ENCODE data around the gene ANXA3.

ANXA3 gene

DNA sequence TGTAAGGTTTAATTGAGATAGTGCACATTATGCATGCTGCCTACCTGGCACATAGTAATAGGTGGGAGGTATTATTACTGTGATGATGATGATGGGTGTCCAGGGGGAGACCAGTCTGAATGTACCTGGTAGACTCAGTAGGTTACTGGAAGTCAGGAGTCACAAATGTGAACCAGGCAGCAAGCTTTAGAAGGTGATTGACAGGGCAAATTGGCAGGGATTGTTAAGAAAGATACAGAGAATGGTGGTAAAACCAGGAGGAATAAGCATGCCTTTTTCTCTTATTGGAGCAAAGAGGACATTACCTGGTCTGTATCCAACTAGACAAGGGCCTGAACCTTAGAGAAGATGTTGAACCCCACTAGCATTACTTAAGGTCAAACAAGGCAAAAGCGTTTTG, 108.1 kb downstream of the ANXA3 start:
- Histone ChIP-seq H3K9me3 (ENCODE audit: control insufficient read depth in 2 of 2, low read length in 2 of 2) (no peaks in the 10 kb centered on the region), H3K4me3 (ENCODE audit: low read length in 2 of 2) (no peak overlapping the region), H3K4me1 (ENCODE audit: control insufficient read depth, insufficient read depth, low read length) (no peaks in the 10 kb centered on the region), H3K9ac (ENCODE audit: low read length in 2 of 2) (no peak overlapping the region), H3K36me3 (ENCODE audit: control insufficient read depth in 2 of 2, insufficient read depth in 2 of 2, low read length in 2 of 2) (no peaks in the 10 kb centered on the region), H3K27me3 (ENCODE audit: control insufficient read depth in 1 of 2, insufficient read depth in 2 of 2, low read length in 2 of 2) (no peaks in the 10 kb centered on the region), H3K27ac (ENCODE audit: low read length) (no peak overlapping the region)

Measured in stomach smooth muscle (tissue), 2 donors.